Small intestine (tissue), 16 donors: Measurements from ENCODE around the gene C15orf40. TPM values are rescaled to one million over a fixed set of nuclear protein-coding genes. Genes with fewer than 3 reads are reported as not detected.
A peak's percentile ranks its signal among the peaks of the same experiment; 100 is the strongest.

Experiments used
- DNase-seq, 2 donors: peaks; one replicate each; pipeline versions ENCODE4 v3.0.0 to v3.0.0-alpha.2; 2013
- FAIRE-seq: peaks from 2 replicates; lab custom pipeline; 2012; peaks lifted over from hg19 to GRCh38; lab: Jason Lieb, UNC
- H3K27ac ChIP-seq, 3 donors: one replicate each; pipeline ENCODE4 v1.5.1; 2013; ENCODE audit warnings: low read length in 2 of 3, mild to moderate bottlenecking in 2 of 3, control low read depth in 1 of 3, inconsistent platforms in 1 of 3, low read depth in 1 of 3, moderate library complexity in 1 of 3
- H3K27me3 ChIP-seq, 3 donors: one replicate each; pipeline ENCODE4 v1.6.1; 2013; ENCODE audit warnings: low read length in 3 of 3, inconsistent platforms in 1 of 3; ENCODE audit not compliant: control insufficient read depth in 3 of 3, insufficient read depth in 3 of 3
- H3K36me3 ChIP-seq, 3 donors: one replicate each; pipeline ENCODE4 v1.6.1; 2013; ENCODE audit warnings: low read length in 3 of 3, inconsistent platforms in 1 of 3, low read depth in 1 of 3, mild to moderate bottlenecking in 1 of 3, moderate library complexity in 1 of 3; ENCODE audit not compliant: control insufficient read depth in 3 of 3, insufficient read depth in 2 of 3
- H3K4me1 ChIP-seq, 3 donors: one replicate each; pipeline ENCODE4 v1.6.1; 2013; ENCODE audit warnings: low read length in 2 of 3, inconsistent platforms in 1 of 3, low read depth in 1 of 3, mild to moderate bottlenecking in 1 of 3, moderate library complexity in 1 of 3; ENCODE audit not compliant: control insufficient read depth in 3 of 3, insufficient read depth in 2 of 3
- H3K4me3 ChIP-seq, 3 donors: one replicate each; pipeline ENCODE4 v1.5.1; 2013; ENCODE audit warnings: low read length in 3 of 3, control low read depth in 1 of 3, inconsistent platforms in 1 of 3, low read depth in 1 of 3, mild to moderate bottlenecking in 1 of 3, moderate library complexity in 1 of 3
- H3K9me3 ChIP-seq, 2 donors: one replicate each; pipeline ENCODE4 v1.6.1; 2013; ENCODE audit warnings: low read depth in 1 of 2, low read length in 1 of 2; ENCODE audit not compliant: control insufficient read depth in 2 of 2, insufficient read depth in 1 of 2
- WGBS, 3 donors: extraction: QIAGEN DNeasy Blood & Tissue Kit; methylation state at CpG; one replicate each; pipeline ENCODE4 v1.1.7; 2013; 5-methylcytosine and 5-hydroxymethylcytosine counted together
- long read RNA-seq, 10 donors: transcript quantifications; one replicate each; lab custom pipeline, GENCODE V29; 2026
- polyA plus RNA-seq, 4 donors: library from polyadenylated mRNA; stranded (reverse) in 3 of 4; unstranded in 1 of 4; fragments of 200-250 nt in 3 of 4; fragments of 120-200 nt in 1 of 4; gene quantifications; one replicate each; pipeline versions ENCODE4 v1.2.1 to v1.2.3, GENCODE V29; 2013
- donor health status: healthy with polysubstance abuse.
- donor health status: control.
- donor health status: control.
- donor health status: Bipolar disorder and iron deficiency.
- donor health status: healthy.

Gene C15orf40
- polyA plus RNA-seq: 10 to 100 TPM; 21.8 to 53.5 (median 32.8) TPM
- long read RNA-seq, donor 1: 0 reads
- long read RNA-seq, donor 2, full-length matches to known transcripts: 4 of 4 reads
- long read RNA-seq, donor 2, partial matches to known transcripts: 0 of 4 reads
- long read RNA-seq, donor 2, other reads (novel, unspliced or antisense): 0 of 4 reads
- long read RNA-seq, donor 3, full-length matches to known transcripts: 5 of 5 reads
- long read RNA-seq, donor 3, partial matches to known transcripts: 0 of 5 reads
- long read RNA-seq, donor 3, other reads (novel, unspliced or antisense): 0 of 5 reads
- long read RNA-seq, donor 4: 0 reads
- long read RNA-seq, donor 5, full-length matches to known transcripts: 2 of 2 reads
- long read RNA-seq, donor 5, partial matches to known transcripts: 0 of 2 reads
- long read RNA-seq, donor 5, other reads (novel, unspliced or antisense): 0 of 2 reads
- long read RNA-seq, donor 6, full-length matches to known transcripts: 8 of 8 reads
- long read RNA-seq, donor 6, partial matches to known transcripts: 0 of 8 reads
- long read RNA-seq, donor 6, other reads (novel, unspliced or antisense): 0 of 8 reads
- long read RNA-seq, donor 7, full-length matches to known transcripts: 8 of 8 reads
- long read RNA-seq, donor 7, partial matches to known transcripts: 0 of 8 reads
- long read RNA-seq, donor 7, other reads (novel, unspliced or antisense): 0 of 8 reads
- long read RNA-seq, donor 8: 0 reads
- long read RNA-seq, donor 9, full-length matches to known transcripts: 3 of 3 reads
- long read RNA-seq, donor 9, partial matches to known transcripts: 0 of 3 reads
- long read RNA-seq, donor 9, other reads (novel, unspliced or antisense): 0 of 3 reads
- long read RNA-seq, donor 10, full-length matches to known transcripts: 4 of 4 reads
- long read RNA-seq, donor 10, partial matches to known transcripts: 0 of 4 reads
- long read RNA-seq, donor 10, other reads (novel, unspliced or antisense): 0 of 4 reads

DNA sequence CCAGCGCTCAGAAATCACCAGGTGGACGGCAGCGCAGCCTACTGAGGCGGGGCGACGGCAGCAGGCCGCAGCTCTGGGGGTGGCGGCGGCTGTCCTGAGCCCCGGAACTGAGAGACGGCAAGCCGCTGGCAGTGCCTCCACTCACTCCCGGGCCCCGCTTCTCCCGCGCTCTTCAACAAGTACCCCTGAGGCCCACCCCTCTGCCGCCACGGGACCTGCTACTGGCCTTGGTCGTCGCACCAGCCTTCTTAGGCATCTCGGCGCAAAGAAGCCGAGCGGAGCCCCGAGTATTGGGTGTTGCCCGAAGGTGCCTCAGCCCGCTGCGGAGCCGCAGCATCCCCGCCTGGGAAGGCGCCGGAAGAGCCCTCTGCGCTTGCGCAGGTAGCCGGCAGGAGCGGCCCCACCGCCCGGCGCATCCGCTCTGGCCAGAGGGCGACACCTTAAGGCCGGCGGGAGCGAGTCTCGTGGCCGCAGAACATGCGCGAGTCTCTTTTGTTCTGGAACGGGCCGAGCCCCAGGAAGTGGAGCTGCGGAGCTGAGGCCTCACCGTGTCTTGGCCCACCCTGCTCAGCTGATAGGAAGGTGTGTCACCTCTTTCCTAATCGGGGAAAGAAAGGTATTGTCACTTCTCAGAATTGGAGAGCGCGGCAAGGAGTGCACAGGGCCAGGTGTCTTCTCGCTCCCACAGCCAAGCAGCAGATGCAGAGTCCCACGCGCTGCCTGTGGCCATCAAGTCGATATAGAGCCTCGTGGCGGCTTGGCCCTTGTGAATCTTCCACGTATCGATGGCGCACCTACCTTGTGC is at the start of gene C15orf40:
Gene C15orf40 (minus strand): TSS at position 369 of the 805 bp plus-strand sequence. CDS start 32 bp downstream, at position 337.
- Histone ChIP-seq H3K4me1 (peaks cover 6 to 23% (median 15%) of the 10 kb centered on the region in 3 donors), H3K9me3 (no peaks in the 10 kb centered on the region), H3K27ac (peak within 1 kb of the TSS; percentile 53 to 86 (median 84)), H3K4me3 (peak within 1 kb of the TSS; percentile 80 to 94 (median 93)), H3K27me3 (no peaks in the 10 kb centered on the region), H3K36me3 (peaks cover 6 to 22% (median 11%) of the 10 kb centered on the region in 3 donors)
- WGBS, 3 donors: 1% methylated on average over 58 to 64 of the region's 64 CpGs
- DNase-seq (peak; percentile 93 to 96), FAIRE-seq (no peak)

DNA sequence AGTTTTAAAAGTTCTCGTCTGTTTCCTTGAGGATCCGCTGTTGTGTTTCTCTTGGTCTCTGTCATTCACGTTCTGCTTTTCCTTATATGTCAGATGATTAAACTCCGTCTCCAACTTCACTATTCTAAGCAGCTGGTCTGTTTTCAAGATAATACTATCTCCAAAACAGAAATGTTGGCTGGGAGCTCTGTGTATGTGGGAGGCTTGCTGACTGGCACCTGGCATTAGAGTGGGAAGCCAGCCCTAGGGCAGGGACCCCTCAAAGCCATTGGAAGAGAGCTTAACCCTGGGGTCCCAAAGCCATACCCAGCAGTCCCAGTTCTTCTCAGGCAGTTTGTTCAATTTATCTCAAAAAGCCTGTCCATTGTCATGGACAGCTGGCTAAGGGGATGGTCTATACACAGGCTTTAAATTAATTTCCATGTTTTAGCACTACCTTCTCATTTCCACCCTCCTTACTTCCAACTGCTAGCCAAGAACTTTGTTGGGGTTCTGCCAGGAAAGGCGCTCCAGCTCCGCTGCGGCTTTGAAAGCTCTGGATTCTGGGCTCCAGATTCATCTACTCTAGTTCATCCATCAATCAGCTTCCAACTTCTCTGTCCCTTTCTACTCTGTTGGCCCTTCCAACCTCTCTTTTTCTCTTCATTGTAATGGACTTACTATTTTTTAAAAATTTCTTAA is 46.4 kb upstream of the C15orf40 start:
- Histone ChIP-seq H3K27me3 (no peaks in the 10 kb centered on the region), H3K4me3 (no peak overlapping the region), H3K4me1 (peaks cover 9 to 21% (median 20%) of the 10 kb centered on the region in 3 donors), H3K9me3 (no peaks in the 10 kb centered on the region), H3K36me3 (peaks cover 0 to 22% (median 2%) of the 10 kb centered on the region in 3 donors), H3K27ac (no peak overlapping the region)
- DNase-seq: no peak
- WGBS, 3 donors: 64 to 81% (median 79%) methylated on average over 7 of the region's 7 CpGs
- no peak for FAIRE-seq

DNA sequence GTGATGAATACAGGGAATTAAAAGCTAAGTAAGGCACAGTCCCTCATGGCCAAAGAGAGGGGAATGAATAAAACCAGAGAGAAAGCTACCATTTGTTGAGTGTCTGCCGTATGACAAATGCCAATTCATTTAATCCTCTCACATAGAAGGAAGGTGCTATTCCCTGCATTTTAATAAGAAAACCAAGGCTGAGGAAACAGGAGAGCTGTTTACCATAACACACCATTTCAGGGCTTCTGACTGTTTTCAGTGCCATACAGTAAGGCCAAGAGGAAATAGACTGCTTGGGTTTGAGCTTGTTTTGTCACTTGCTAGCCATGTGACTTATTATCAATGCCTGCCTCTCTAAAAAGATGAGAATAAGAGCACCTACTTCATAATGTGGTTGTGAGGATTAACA is 45.6 kb upstream of the C15orf40 start:
- H3K9me3 ChIP-seq: no peaks in the 10 kb centered on the region
- no peak overlapping the region for H3K4me3 ChIP-seq
- H3K4me1 ChIP-seq: peaks cover 3 to 13% (median 12%) of the 10 kb centered on the region in 3 donors
- H3K27me3 ChIP-seq: no peaks in the 10 kb centered on the region
- H3K27ac ChIP-seq: no peak overlapping the region
- H3K36me3 ChIP-seq: peaks cover 0 to 24% (median 2%) of the 10 kb centered on the region in 3 donors
- FAIRE-seq: no peak
- DNase-seq: no peak
- 85 to 90% (median 87%) methylated on average over 1 of the region's 1 CpG for WGBS, 3 donors

DNA sequence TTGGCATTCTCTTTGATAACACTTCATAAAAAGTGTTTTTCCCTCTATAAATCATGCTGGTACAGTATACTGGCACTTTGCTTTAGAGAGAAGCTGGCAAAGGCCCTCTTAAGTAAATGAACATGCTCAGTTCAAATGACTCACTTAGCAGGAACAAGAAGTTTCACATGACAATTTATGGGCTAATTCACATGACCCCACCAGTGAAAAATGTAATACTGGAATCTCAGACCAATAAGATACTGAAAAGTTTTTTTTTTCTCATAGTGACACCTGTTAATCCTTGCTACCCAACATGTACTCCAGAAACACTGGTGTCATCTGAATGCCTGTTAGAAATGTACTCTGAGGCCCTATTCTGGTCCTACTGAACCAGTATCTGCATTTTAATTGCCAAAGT is 41.7 kb upstream of the C15orf40 start:
- Histone ChIP-seq H3K36me3 (peaks cover 5 to 26% (median 5%) of the 10 kb centered on the region in 3 donors), H3K4me1 (peaks cover 0 to 6% (median 0%) of the 10 kb centered on the region in 3 donors), H3K27me3 (no peaks in the 10 kb centered on the region), H3K27ac (peak overlapping the region in 1 of 3 donors; percentile 68), H3K9me3 (no peaks in the 10 kb centered on the region), H3K4me3 (no peak overlapping the region)
- no peak for FAIRE-seq
- peak; percentile 32 to 62 for DNase-seq

DNA sequence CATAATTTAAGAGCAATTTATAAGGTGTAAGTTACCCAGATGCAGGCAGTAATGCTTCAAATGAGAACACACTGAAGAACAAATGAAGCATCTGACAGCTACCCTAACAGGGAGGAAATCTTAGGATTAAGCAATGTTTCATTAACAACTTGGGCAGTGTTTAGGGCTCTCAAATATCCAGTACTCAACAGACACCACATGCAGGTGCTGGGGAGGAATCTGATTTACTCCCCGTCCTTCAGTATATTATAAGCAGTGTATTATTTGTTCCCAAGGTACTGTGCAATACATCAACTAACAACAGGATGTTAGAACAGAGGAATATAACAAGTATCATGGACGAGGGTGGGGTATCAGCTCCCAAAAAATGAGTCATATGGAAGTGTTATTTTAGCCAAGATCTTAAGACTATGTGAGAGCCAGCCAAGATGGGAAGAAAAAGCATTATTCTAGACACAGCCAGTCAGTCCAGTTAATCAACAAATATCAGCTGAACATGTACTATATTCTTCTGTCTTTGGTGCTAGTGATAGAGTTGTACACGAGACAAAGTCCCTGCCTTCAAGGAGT is 35.2 kb upstream of the C15orf40 start:
- H3K4me3 ChIP-seq: no peak overlapping the region
- FAIRE-seq (no peak), DNase-seq (no peak)
- H3K27ac ChIP-seq: no peak overlapping the region
- no peaks in the 10 kb centered on the region for H3K27me3 ChIP-seq
- H3K9me3 ChIP-seq: no peaks in the 10 kb centered on the region
- H3K36me3 ChIP-seq: peaks cover 6 to 23% (median 15%) of the 10 kb centered on the region in 3 donors
- H3K4me1 ChIP-seq: peaks cover 0 to 14% (median 0%) of the 10 kb centered on the region in 3 donors
- 47 to 65% (median 51%) methylated on average over 3 of the region's 3 CpGs for WGBS, 3 donors

DNA sequence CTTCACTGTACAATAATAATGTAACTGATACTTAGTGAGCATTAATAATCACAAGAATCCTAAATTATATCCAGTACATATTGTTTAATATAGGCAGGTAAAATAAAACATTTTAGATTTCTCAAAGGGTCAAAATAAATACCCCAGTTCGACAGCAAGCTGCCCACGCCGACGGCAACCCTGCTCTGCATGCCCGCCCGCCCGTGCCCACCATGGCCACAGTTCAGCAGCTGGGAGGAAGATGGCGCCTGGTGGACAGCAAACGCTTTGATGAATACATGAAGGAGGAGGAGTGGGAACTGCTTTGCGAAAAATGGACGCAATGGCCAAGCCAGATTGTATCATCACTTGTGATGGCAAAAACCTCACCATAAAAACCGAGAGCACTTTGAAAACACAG is 32.7 kb upstream of the C15orf40 start:
- Histone ChIP-seq H3K27me3 (no peaks in the 10 kb centered on the region), H3K9me3 (no peaks in the 10 kb centered on the region), H3K36me3 (peaks cover 13 to 38% (median 25%) of the 10 kb centered on the region in 3 donors), H3K4me3 (no peak overlapping the region), H3K27ac (no peak overlapping the region), H3K4me1 (peaks cover 0 to 14% (median 0%) of the 10 kb centered on the region in 3 donors)
- DNase-seq (no peak), FAIRE-seq (no peak)
- WGBS, 3 donors: 98 to 99% (median 98%) methylated on average over 12 of the region's 12 CpGs

DNA sequence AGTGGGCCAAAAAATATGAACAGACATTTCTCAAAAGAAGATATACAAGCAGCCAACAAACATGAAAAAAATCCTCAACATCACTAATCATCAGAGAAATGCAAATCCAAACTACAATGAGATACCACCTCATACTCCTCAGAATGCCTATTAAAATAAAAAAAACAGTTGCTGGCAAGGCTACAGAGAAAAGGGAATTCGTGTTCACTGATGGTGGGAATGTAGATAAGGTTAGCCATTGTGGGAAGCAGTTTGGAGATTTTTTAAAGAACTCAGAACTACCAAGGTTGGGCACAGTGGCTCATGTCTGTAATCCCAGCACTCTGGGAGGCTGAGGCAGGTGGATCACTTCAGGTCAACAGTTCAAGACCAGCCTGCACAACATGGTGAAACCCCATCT is 27.8 kb upstream of the C15orf40 start:
- FAIRE-seq (no peak), DNase-seq (no peak)
- Histone ChIP-seq H3K36me3 (peaks cover 9 to 40% (median 22%) of the 10 kb centered on the region in 3 donors), H3K4me3 (no peak overlapping the region), H3K27me3 (no peaks in the 10 kb centered on the region), H3K27ac (no peak overlapping the region), H3K9me3 (no peaks in the 10 kb centered on the region), H3K4me1 (no peaks in the 10 kb centered on the region)
- WGBS, 3 donors: 43 to 63% (median 57%) methylated on average over 1 of the region's 1 CpG
